HG03575 (cell line): ENCODE measurements around the gene TMEM205.
"Not testable (repeated sequence)": the region's sequence is repeated elsewhere in the genome, so short reads cannot be mapped to it uniquely, and the experiment has no call there.

Source experiments
- ATAC-seq: cut with Tn5 transposase; IDR thresholded peaks from one replicate; pipeline ENCODE4 v1.9.1; 2021; ENCODE audit not compliant: unreplicated experiment, insufficient number of reproducible peaks, low FRiP score; ENCODE audit errors: extremely low read depth

TMEM205 gene

GRCh38 chr19:11345122-11345803 lies 805 bp downstream of the TMEM205 start:
- ATAC-seq: no peak

GRCh38 chr19:11342429-11342828 lies 3.6 kb downstream of the TMEM205 start:
- no peak for ATAC-seq

GRCh38 chr19:11340099-11340467 lies 6.0 kb downstream of the TMEM205 start:
- not testable (repeated sequence) for ATAC-seq

- ATAC-seq: no peak
Measured at GRCh38 chr19:11339254-11340098, 6.6 kb downstream of the TMEM205 start, which contains the start of gene RAB3D. Gene RAB3D (minus strand): TSS chr19:11339657. CDS start chr19:11337399, 2,258 bp downstream.

- ATAC-seq: no peak
Measured at GRCh38 chr19:11338569-11339253, 7.4 kb downstream of the TMEM205 start.

- ATAC-seq: no peak
Measured at GRCh38 chr19:11338121-11338520, 7.9 kb downstream of the TMEM205 start.

GRCh38 chr19:11337080-11337479 lies 9.0 kb downstream of the TMEM205 start:
- no peak for ATAC-seq

- ATAC-seq: no peak
Measured at GRCh38 chr19:11335449-11336146, 10.5 kb downstream of the TMEM205 start.

- not testable (repeated sequence) for ATAC-seq
Measured at GRCh38 chr19:11333838-11334237, 12.2 kb downstream of the TMEM205 start.

- ATAC-seq: no peak
Measured at GRCh38 chr19:11332822-11333221, 13.2 kb downstream of the TMEM205 start.

GRCh38 chr19:11331502-11331901 lies 14.6 kb downstream of the TMEM205 start:
- ATAC-seq: no peak

GRCh38 chr19:11330127-11330526 lies 15.9 kb downstream of the TMEM205 start:
- ATAC-seq: no peak

GRCh38 chr19:11325544-11325943 lies 20.5 kb downstream of the TMEM205 start:
- ATAC-seq: no peak

GRCh38 chr19:11324748-11325389 lies 21.2 kb downstream of the TMEM205 start:
- ATAC-seq: no peak

GRCh38 chr19:11324079-11324661 lies 21.9 kb downstream of the TMEM205 start:
- ATAC-seq: no peak

- ATAC-seq: no peak
Measured at GRCh38 chr19:11323601-11324078, 22.4 kb downstream of the TMEM205 start.

- no peak for ATAC-seq
Measured at GRCh38 chr19:11322269-11323024, 23.6 kb downstream of the TMEM205 start.
